RWPE2 (cell line): ENCODE data around the gene OSBPL7.

Source experiments
- ATAC-seq: fragments of 200-7000 bp; cut with Tn5 transposase; 3 replicates; pipeline ENCODE4 v1.9.1; 2021; ENCODE audit warnings: low read depth
- DNase-seq: peaks from one replicate; pipeline ENCODE4 v3.0.0-alpha.2; 2020; ENCODE audit warnings: low spot score
- H3K27ac ChIP-seq: fragments of 450-650 bp; 2 replicates; pipeline ENCODE4 v1.5.1; 2017; ENCODE audit warnings: mild to moderate bottlenecking; ENCODE audit not compliant: poor library complexity, severe bottlenecking
- H3K27me3 ChIP-seq: fragments of 250-450 bp; sonication (Bioruptor Pico); 2 replicates; pipeline ENCODE4 v1.5.1; 2021; ENCODE audit warnings: mild to moderate bottlenecking, moderate library complexity; ENCODE audit not compliant: insufficient read depth, poor library complexity, severe bottlenecking
- H3K36me3 ChIP-seq: fragments of 250-450 bp; sonication (Bioruptor Pico); 2 replicates; pipeline ENCODE4 v1.5.1; 2020; ENCODE audit warnings: low read depth, mild to moderate bottlenecking, moderate library complexity
- H3K4me1 ChIP-seq: fragments of 250-450 bp; sonication (Bioruptor Pico); 2 replicates; pipeline ENCODE4 v1.5.1; 2021; ENCODE audit warnings: mild to moderate bottlenecking, moderate library complexity; ENCODE audit not compliant: insufficient read depth, poor library complexity, severe bottlenecking
- H3K4me3 ChIP-seq: fragments of 250-450 bp; sonication (Bioruptor Pico); 2 replicates; pipeline ENCODE4 v1.5.1; 2021; ENCODE audit warnings: mild to moderate bottlenecking, moderate library complexity; ENCODE audit not compliant: severe bottlenecking
- H3K9me3 ChIP-seq: fragments of 250-450 bp; sonication (Bioruptor Pico); 2 replicates; pipeline ENCODE4 v1.5.1; 2021; ENCODE audit warnings: mild to moderate bottlenecking, moderate library complexity; ENCODE audit not compliant: severe bottlenecking
- CTCF ChIP-seq: fragments of 450-650 bp; IDR thresholded peaks from one replicate; pipeline ENCODE4 v1.5.1; 2017; ENCODE audit warnings: mild to moderate bottlenecking, moderate library complexity; ENCODE audit not compliant: poor library complexity, severe bottlenecking

Gene OSBPL7

GRCh38 chr17:47791025-47791424 is 30.6 kb downstream of the OSBPL7 start:
- peaks cover 94% of the 10 kb centered on the region for H3K27me3 ChIP-seq

DNA sequence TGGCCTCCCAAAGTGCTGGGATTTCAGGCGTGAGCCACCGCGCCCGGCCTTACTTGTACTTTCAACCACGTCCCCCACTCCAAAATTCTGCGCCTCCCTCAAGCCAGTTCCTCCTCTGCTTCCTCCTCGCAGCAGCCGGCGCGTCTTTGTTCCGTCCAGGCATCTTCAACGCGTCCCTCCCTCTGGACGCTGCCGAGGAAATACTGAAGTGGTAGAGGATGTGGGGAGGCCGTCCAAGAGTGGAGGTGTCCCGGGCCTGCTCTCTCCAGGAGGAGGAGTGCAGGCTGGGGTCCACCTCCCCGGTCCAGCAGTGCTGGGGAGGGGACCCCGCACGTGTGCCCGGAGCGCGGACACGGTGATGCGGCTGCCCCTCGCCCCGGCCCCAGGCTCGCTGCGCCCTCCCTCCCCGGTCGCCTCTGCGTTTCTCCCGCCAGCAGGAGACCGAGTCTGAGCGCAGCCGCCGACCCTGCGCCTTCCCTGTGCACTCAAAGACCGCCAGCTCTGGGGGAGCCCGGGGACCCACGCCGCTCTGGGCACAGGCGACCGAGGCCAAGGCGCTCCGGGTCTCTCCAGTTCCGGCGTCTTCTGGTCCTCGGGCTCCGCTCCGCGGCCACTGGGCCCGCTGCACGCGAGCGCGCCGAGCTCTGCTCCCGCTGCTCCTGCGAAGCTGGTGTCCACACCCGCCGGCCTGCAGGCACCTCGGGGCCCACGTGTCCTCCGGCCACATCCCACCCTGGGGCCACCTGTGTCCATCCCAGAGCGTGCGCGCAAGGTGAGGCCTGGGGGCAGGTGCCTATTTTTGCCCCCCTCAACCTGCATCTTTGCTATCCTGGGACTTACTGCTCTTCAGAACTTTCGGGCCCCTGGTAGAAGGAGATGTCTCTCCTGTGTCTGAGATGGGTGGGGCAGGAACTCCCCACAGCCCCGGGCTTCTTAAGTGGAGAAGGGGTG is 31.7 kb downstream of the OSBPL7 start:
- no peak for DNase-seq
- no peak overlapping the region for H3K27ac ChIP-seq
- no peaks in the 10 kb centered on the region for H3K36me3 ChIP-seq
- no peaks in the 10 kb centered on the region for H3K9me3 ChIP-seq
- peak overlapping the region; percentile 18 for H3K4me3 ChIP-seq
- ATAC-seq: peak; percentile 94
- peaks cover 83% of the 10 kb centered on the region for H3K27me3 ChIP-seq
- peak; percentile 65 for TF ChIP-seq CTCF
- no peaks in the 10 kb centered on the region for H3K4me1 ChIP-seq

More at GRCh38 chr17:47791025-47791424, 30.6 kb downstream of the OSBPL7 start:
- no peak for TF ChIP-seq CTCF
- Histone ChIP-seq H3K4me3 (no peak overlapping the region), H3K36me3 (no peaks in the 10 kb centered on the region), H3K9me3 (no peaks in the 10 kb centered on the region), H3K27ac (no peak overlapping the region), H3K4me1 (no peaks in the 10 kb centered on the region)
- no peak for ATAC-seq
- DNase-seq: no peak

GRCh38 chr17:47785538-47786123 is 36.0 kb downstream of the OSBPL7 start:
- TF ChIP-seq CTCF: no peak
- Histone ChIP-seq H3K9me3 (no peaks in the 10 kb centered on the region), H3K27me3 (peaks cover 43% of the 10 kb centered on the region), H3K36me3 (no peaks in the 10 kb centered on the region), H3K27ac (no peak overlapping the region), H3K4me1 (no peaks in the 10 kb centered on the region), H3K4me3 (no peak overlapping the region)
- ATAC-seq (no peak), DNase-seq (no peak)

- no peaks in the 10 kb centered on the region for H3K4me1 ChIP-seq
These were observed 40.2 kb downstream of the OSBPL7 start for GRCh38 chr17:47781397-47781796.

More at GRCh38 chr17:47781397-47781796, 40.2 kb downstream of the OSBPL7 start:
- Histone ChIP-seq H3K27ac (no peak overlapping the region), H3K9me3 (no peaks in the 10 kb centered on the region), H3K27me3 (peaks cover 10% of the 10 kb centered on the region), H3K36me3 (no peaks in the 10 kb centered on the region), H3K4me3 (no peak overlapping the region)
- DNase-seq (no peak), ATAC-seq (no peak)
- TF ChIP-seq CTCF: no peak
